GM12878 (cell line): Measurements from ENCODE around the gene ODAD4. TPM values are rescaled to one million over a fixed set of nuclear protein-coding genes. Genes with fewer than 3 reads are reported as not detected.

ENCODE experiments used
- ATAC-seq: fragments of 200-7000 bp; cut with Tn5 transposase; 3 replicates; pipeline ENCODE4 v1.9.1; 2020; ENCODE audit warnings: mild to moderate bottlenecking, moderate library complexity
- BruUV-seq: library from RNA; stranded (reverse); fragments of 400-500 nt; replicated peaks from 2 replicates; lab custom pipeline; 2021; lab: Mats Ljungman, UMichigan
- CTCF ChIA-PET: fragments of 300-600 bp; sonication (Branson Sonifier 250); formaldehyde crosslinking; extraction: SDS; loops from one replicate; lab custom pipeline; 2021; ENCODE audit warnings: inconsistent platforms; lab: Yijun Ruan, JAX
- POLR2A ChIA-PET: fragments of 350-600 bp; formaldehyde crosslinking; extraction: SDS; loops from one replicate; lab custom pipeline; 2021; ENCODE audit warnings: inconsistent platforms; lab: Charles Lee
- RAD21 ChIA-PET: fragments of 300-600 bp; sonication (Branson Sonifier 250); formaldehyde crosslinking; loops from one replicate; lab custom pipeline; 2023; ENCODE audit warnings: antibody characterized with exemption; ENCODE audit not compliant: unreplicated experiment; lab: Charles Lee
- SMC1A ChIA-PET: fragments of 300-600 bp; sonication (Branson Sonifier 250); formaldehyde crosslinking; loops from one replicate; lab custom pipeline; 2023; ENCODE audit not compliant: unreplicated experiment, uncharacterized antibody; lab: Charles Lee
- DNase-seq: peaks from one replicate; pipeline ENCODE4 v3.0.0-alpha.2; 2011; ENCODE audit warnings: low read depth, low spot score
- FAIRE-seq: peaks from 3 replicates; lab custom pipeline; 2011; peaks lifted over from hg19 to GRCh38; lab: Jason Lieb, UNC
- H2AFZ ChIP-seq: 2 replicates; pipeline ENCODE4 v1.6.0; 2011; ENCODE audit warnings: low read depth, low read length, control low read depth; ENCODE audit not compliant: control insufficient read depth
- H3K27ac ChIP-seq: 2 replicates; pipeline ENCODE4 v1.5.1; 2011; ENCODE audit warnings: control low read depth; ENCODE audit not compliant: control insufficient read depth, insufficient read depth
- H3K27me3 ChIP-seq, 2 experiments: replicated peaks in 1 of 2; 2 replicates each; pipeline versions ENCODE4 v1.6.0 to v1.6.1; 2011; ENCODE audit warnings: low read length in 1 of 2; ENCODE audit not compliant: control insufficient read depth in 2 of 2, insufficient read depth in 2 of 2
- H3K36me3 ChIP-seq, 2 experiments: 2 replicates each; pipeline ENCODE4 v1.5.1; 2011; ENCODE audit warnings: low read length in 1 of 2; ENCODE audit not compliant: control insufficient read depth in 2 of 2, insufficient read depth in 2 of 2
- H3K4me1 ChIP-seq: 2 replicates; pipeline ENCODE4 v1.6.1; 2011; ENCODE audit warnings: mild to moderate bottlenecking, low read length, moderate library complexity, mixed read lengths; ENCODE audit not compliant: control insufficient read depth, insufficient read depth
- H3K4me2 ChIP-seq: 2 replicates; pipeline ENCODE4 v1.6.0; 2011; ENCODE audit warnings: control low read depth; ENCODE audit not compliant: control insufficient read depth, insufficient read depth
- H3K4me3 ChIP-seq: fragments of 200-600 bp; sonication (generic); 2 replicates; pipeline ENCODE4 v1.5.1; 2016
- H3K79me2 ChIP-seq: 2 replicates; pipeline ENCODE4 v1.6.0; 2011; ENCODE audit warnings: low read length; ENCODE audit not compliant: control insufficient read depth, insufficient read depth
- H3K9ac ChIP-seq: 2 replicates; pipeline ENCODE4 v1.8.0; 2011; ENCODE audit warnings: low read length, control low read depth, mixed read lengths; ENCODE audit not compliant: control insufficient read depth, insufficient read depth
- H3K9me3 ChIP-seq: replicated peaks from 3 replicates; pipeline ENCODE4 v1.5.1; 2011; ENCODE audit warnings: mild to moderate bottlenecking, low read length; ENCODE audit not compliant: control insufficient read depth, insufficient read depth
- H4K20me1 ChIP-seq: 2 replicates; pipeline ENCODE4 v1.6.0; 2011; ENCODE audit not compliant: control insufficient read depth, insufficient read depth
- ATF3 ChIP-seq: IDR thresholded peaks from 2 replicates; pipeline ENCODE4 v1.6.1; 2011; ENCODE audit warnings: low read depth, mild to moderate bottlenecking, low read length, moderate library complexity, borderline replicate concordance; ENCODE audit errors: extremely low read depth
- BRCA1 ChIP-seq: IDR thresholded peaks from 2 replicates; pipeline ENCODE4 v1.6.1; 2011; ENCODE audit warnings: low read depth, low read length, improper control_type of control experiment
- CBX5 ChIP-seq: sonication (generic); IDR thresholded peaks from 2 replicates; pipeline ENCODE4 v1.6.1; 2016; ENCODE audit warnings: low read depth, moderate library complexity, mild to moderate bottlenecking, inconsistent platforms
- CREM ChIP-seq: IDR thresholded peaks from 2 replicates; pipeline ENCODE4 v1.6.1; 2014; ENCODE audit warnings: antibody characterized with exemption, low read depth
- ESRRA ChIP-seq: IDR thresholded peaks from 2 replicates; pipeline ENCODE4 v1.6.1; 2012; ENCODE audit warnings: mild to moderate bottlenecking, low read length, improper control_type of control experiment
- HDAC6 ChIP-seq: fragments of 200-600 bp; sonication (generic); IDR thresholded peaks from one replicate; pipeline ENCODE4 v1.8.0; 2017; ENCODE audit warnings: antibody characterized with exemption; ENCODE audit not compliant: unreplicated experiment
- JUND ChIP-seq: IDR thresholded peaks from 2 replicates; pipeline ENCODE4 v1.6.1; 2012; ENCODE audit warnings: low read depth, mild to moderate bottlenecking, low read length, improper control_type of control experiment, moderate library complexity
- MEF2A ChIP-seq: IDR thresholded peaks from 2 replicates; pipeline ENCODE4 v1.6.1; 2011; ENCODE audit warnings: low read depth, mild to moderate bottlenecking, low read length, moderate library complexity; ENCODE audit not compliant: insufficient read depth
- NFIC ChIP-seq: IDR thresholded peaks from 2 replicates; pipeline ENCODE4 v1.6.1; 2012; ENCODE audit warnings: low read depth, mild to moderate bottlenecking, inconsistent platforms, low read length, moderate library complexity
- NRF1 ChIP-seq: conservative IDR thresholded peaks from 2 replicates; pipeline ENCODE4 v1.6.1; 2011; ENCODE audit warnings: mild to moderate bottlenecking, low read depth, low read length, improper control_type of control experiment
- SUZ12 ChIP-seq: fragments of 200-600 bp; sonication (generic); IDR thresholded peaks from one replicate; pipeline ENCODE4 v1.6.1; 2018; ENCODE audit warnings: antibody characterized with exemption, mild to moderate bottlenecking; ENCODE audit not compliant: unreplicated experiment
- USF2 ChIP-seq: IDR thresholded peaks from 2 replicates; pipeline ENCODE4 v1.6.1; 2011; ENCODE audit warnings: low read depth, low read length, improper control_type of control experiment, borderline replicate concordance
- WRNIP1 ChIP-seq: IDR thresholded peaks from 2 replicates; pipeline ENCODE4 v1.6.1; 2011; ENCODE audit warnings: low read depth, low read length, improper control_type of control experiment, borderline replicate concordance
- ZNF207 ChIP-seq: fragments of 450-650 bp; IDR thresholded peaks from 2 replicates; pipeline ENCODE4 v1.6.1; 2014; ENCODE audit warnings: antibody characterized with exemption, mild to moderate bottlenecking, borderline replicate concordance
- WGBS: methylation state at CpG from one replicate; pipeline ENCODE4 v1.1.6; 2016; ENCODE audit warnings: low lambda C conversion rate; ENCODE audit not compliant: insufficient replicate concordance, insufficient coverage; ENCODE audit errors: missing lambda C conversion rate; 5-methylcytosine and 5-hydroxymethylcytosine counted together
- in situ Hi-C: fragments of 300-500 bp; cut with MboI; formaldehyde crosslinking; loops from 9 replicates; pipeline ENCODE4 v1.14.3; 2018; ENCODE audit warnings: mixed read lengths
- intact Hi-C: fragments of 100-400 bp; cut with micrococcal nuclease; formaldehyde crosslinking; loops from one replicate; pipeline ENCODE4 v1.14.2; 2022; ENCODE audit not compliant: unreplicated experiment
- polyA plus RNA-seq, 11 experiments: library from polyadenylated mRNA; depleted of rRNA in 4 of 11; unstranded in 6 of 11; stranded (reverse) in 5 of 11; fragments of >200 nt; fragmentation: Nextera tagmentation in 4 of 11; fragmentation: Illumina TruSeq in 1 of 11; extraction: Ambion mirVana in 4 of 11; extraction: Trizol in 1 of 11; gene quantifications; 1 replicate in 1 of 11; 2 replicates in 10 of 11; pipeline versions ENCODE4 v1.2.1 to v1.2.3, GENCODE V29; 2011 to 2016; ENCODE audit warnings: inconsistent platforms in 2 of 11, missing spikeins in 2 of 11, low read depth in 1 of 11
- total RNA-seq, 4 experiments: library from RNA; depleted of rRNA in 3 of 4; stranded (reverse); fragments of >200 nt in 3 of 4; fragmentation: Illumina TruSeq in 1 of 4; extraction: Trizol in 1 of 4; gene quantifications; 2 replicates each; pipeline versions ENCODE4 v1.2.1 to v1.2.3, GENCODE V29; 2013 to 2021

The ODAD4 gene
- total and polyA plus RNA-seq, 10 of the 15 experiments (the other 5 are each of a cell fraction or from before 2014, with no cell fraction given) = 0.10 to 0.73 (median 0.35) TPM

- H4K20me1 ChIP-seq = peaks cover 9% of the 10 kb centered on the region; the same call in 1 of the 2 replicates
- peaks cover 49% of the 10 kb centered on the region for H3K79me2 ChIP-seq
- WGBS = 69% methylated on average over 1 of the region's 1 CpG
- H3K4me1 ChIP-seq = peaks cover 14% of the 10 kb centered on the region
- H3K36me3 ChIP-seq = peaks cover 34% of the 10 kb centered on the region in 2 experiments
- in situ Hi-C loops (no loop called here), intact Hi-C loops (no loop called here)
- ATAC-seq = no peak
- POLR2A ChIA-PET = interaction anchor here (1.7 kb wide), 1 partner anchor 18 kb away, joined by 4 read pairs; the partner anchor contains the start of gene ODAD4
- no peak overlapping the region for H3K27ac ChIP-seq
- H3K27me3 ChIP-seq = no peaks in the 10 kb centered on the region
- TF ChIP-seq HDAC6 (no peak), SUZ12 (no peak)
- TF ChIP-seq, all 136 proteins: peak for 0
- Histone ChIP-seq H3K4me2 (no peak overlapping the region), H2AFZ (no peak overlapping the region), H3K4me3 (no peak overlapping the region), H3K9me3 (no peaks in the 10 kb centered on the region), H3K9ac (no peak overlapping the region)
- no TSS peak for BruUV-seq
- RAD21 ChIA-PET = no interaction called here
- no peak for DNase-seq
- no peak for FAIRE-seq
- CTCF ChIA-PET = no interaction called here
- SMC1A ChIA-PET = interaction anchor here (2.9 kb wide), 1 partner anchor 19 kb away, joined by 9 read pairs; no protein-coding TSS in a partner anchor
Observed at GRCh38 chr17:41912925-41913324, 17.5 kb upstream of the ODAD4 start.

GRCh38 chr17:41913798-41914197 lies 16.6 kb upstream of the ODAD4 start:
- Histone ChIP-seq H3K27me3 (no peaks in the 10 kb centered on the region), H3K4me1 (peaks cover 14% of the 10 kb centered on the region), H3K27ac (no peak overlapping the region), H3K4me3 (no peak overlapping the region; the same call in 1 of the 2 replicates), H3K36me3 (peaks cover 28 to 31% of the 10 kb centered on the region in 2 experiments), H3K79me2 (peaks cover 58% of the 10 kb centered on the region), H3K4me2 (no peak overlapping the region), H3K9ac (no peak overlapping the region), H4K20me1 (peaks cover 9% of the 10 kb centered on the region; the same call in 1 of the 2 replicates), H3K9me3 (no peaks in the 10 kb centered on the region), H2AFZ (no peak overlapping the region)
- intact Hi-C loops = no loop called here
- ATAC-seq (no peak), DNase-seq (no peak), FAIRE-seq (no peak)
- WGBS = 69% methylated on average over 4 of the region's 4 CpGs
- POLR2A ChIA-PET = interaction anchor here (1.2 to 1.7 kb wide), 2 partner anchors 17 to 104 kb away, joined by 3 to 4 read pairs; partner anchors contain the start of genes DNAJC7 and ODAD4
- CTCF ChIA-PET = interaction anchor here (1.2 kb wide), 1 partner anchor 9 kb away, joined by 3 read pairs; no protein-coding TSS in a partner anchor
- SMC1A ChIA-PET = interaction anchor here (2.9 kb wide), 1 partner anchor 18 kb away, joined by 9 read pairs; no protein-coding TSS in a partner anchor
- BruUV-seq = no TSS peak
- in situ Hi-C loops = no loop called here
- RAD21 ChIA-PET = no interaction called here
- TF ChIP-seq NFIC (no peak), JUND (no peak), MEF2A (no peak), ESRRA (no peak), NRF1 (no peak), WRNIP1 (no peak), ZNF207 (no peak), CBX5 (no peak), BRCA1 (no peak), USF2 (no peak), ATF3 (no peak), CREM (no peak)
